Fibroblast of skin of back (primary cell): ENCODE measurements around the gene ANO2.
"Not testable (repeated sequence)": the region's sequence is repeated elsewhere in the genome, so short reads cannot be mapped to it uniquely, and the experiment has no call there.

Experiments used
- DNase-seq: peaks from one replicate; pipeline ENCODE4 v3.0.0-alpha.2; 2013

ANO2 gene

DNA sequence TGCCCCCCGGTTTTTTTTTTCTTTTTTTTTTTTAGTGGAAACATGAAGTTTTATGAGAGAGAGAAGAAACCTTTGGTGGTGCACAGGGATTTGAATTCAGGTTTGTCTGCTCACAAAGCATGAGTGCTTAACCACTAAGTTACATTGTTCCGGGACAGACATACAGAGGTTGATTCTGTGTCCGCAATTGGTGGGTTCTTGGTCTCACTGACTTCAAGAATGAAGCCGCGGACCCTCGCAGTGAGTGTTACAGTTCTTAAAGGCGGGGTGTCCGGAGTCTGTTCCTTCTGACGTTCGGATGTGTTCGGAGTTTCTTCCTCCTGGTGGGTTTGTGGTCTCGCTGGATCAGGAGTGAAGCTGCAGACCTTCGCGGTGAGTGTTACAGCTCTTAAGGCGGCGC, 57.2 kb downstream of the ANO2 start:
- not testable (repeated sequence) for DNase-seq

DNA sequence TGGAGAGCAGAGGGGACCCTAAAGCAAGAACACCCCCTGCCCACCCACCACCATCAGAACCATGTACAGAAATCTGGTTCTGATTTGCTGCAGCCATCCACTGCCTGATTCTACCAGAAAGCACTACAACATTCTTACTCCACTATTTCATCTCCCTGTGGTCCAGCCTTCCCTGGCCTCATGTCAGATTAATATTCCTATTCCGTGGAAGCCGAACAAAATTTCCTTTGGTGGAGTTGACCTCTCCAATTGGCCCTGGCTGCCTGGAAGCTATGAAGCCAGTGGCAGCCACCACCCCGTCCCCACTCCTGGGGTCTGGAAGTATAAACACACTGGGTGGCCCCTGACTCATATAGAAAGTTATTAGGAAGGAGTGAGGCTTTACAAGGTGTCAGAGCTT, 60.2 kb downstream of the ANO2 start:
- no peak for DNase-seq

DNA sequence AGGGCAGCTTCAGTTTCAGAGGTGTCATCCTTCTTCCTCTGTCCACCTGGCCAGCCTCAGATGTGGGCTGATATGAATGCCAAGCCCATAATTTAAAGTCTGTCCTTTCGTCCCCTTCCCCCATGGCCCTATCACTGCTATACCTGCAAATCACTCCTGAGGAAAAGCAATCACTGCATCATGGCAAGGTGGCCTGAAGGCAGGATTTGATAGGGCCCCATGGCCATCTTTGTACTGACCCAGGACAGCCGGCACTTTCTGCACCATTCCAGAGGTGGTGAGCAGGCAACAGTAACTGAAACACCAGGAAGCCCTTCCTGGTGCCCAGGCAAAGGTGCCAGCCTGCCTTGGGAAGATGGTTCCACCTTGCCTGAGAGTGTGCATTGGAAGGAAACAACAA, 60.8 kb downstream of the ANO2 start:
- DNase-seq = no peak

DNA sequence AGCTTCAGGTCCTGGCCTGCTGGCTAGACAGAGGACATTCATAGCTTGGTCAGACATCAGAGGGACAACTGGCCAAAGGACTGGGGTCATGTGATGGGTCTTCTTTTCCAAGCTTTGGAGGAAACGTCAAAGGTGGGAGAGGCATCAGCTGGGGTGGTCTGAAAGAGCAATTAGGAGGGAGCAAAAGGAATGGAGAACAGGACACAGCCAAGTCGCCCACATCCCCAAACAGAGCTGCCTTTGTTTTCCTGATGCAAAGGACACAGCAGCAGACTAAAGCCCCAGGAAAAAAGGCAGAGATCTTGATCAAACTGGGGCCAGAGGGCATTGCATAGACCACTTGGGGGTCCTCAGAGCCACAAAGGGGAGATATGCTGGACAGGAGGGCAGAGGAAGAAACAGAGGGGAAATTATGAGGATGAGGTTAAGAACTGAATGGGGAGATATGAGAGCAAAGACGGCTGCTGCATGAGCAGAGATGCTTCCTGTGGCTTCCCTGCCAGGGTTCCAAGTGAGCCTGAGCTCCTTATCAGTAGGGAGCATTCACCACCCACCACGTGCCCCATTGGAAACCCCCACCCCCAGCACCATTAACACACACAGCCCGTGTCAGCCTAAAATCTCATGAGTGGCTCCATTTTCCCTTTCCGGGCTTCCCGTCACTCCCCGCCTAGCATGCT, 62.4 kb downstream of the ANO2 start:
- no peak for DNase-seq

DNA sequence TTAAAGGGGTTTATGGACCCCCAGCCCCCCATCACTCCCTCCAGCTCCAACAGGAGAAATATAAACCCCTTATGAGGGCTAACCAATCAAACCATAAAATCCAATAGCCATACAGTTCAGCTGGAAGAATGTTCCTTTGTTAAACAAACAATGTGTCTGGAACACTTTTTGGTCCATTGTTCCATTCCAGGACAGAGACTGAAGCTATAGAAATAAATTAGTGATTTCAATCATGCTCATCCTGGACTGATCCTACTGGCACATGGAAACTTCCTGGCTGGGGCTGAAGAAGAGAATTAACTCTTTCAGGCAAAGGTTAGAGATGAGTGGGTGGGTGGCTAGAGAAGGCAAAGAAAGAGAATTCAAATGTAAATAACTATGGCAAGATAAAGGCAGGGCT, 63.4 kb downstream of the ANO2 start:
- no peak for DNase-seq

DNA sequence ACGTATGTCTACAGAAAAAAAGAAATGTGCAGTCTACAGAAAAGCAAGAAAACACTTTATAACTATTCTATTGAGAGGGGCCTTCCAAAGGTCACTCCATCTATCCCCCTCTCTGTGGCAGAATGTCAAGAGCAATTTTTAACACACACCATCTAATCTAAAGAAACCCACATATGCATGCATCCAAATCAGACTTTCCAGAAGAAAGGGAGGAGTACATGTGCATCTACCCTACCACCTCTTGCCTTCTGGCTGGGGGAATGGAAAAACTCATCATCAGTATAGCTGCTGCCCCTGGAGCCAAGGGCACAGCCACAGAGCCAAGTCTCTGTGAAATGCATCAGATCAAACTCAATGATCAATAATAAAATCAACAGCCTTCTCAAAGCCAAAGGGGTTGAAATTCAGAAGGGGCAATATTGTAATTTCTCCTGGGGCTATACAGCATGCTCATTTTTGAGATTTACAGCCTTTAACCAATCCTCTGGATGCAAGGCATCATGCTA, 63.9 kb downstream of the ANO2 start:
- DNase-seq = no peak

DNA sequence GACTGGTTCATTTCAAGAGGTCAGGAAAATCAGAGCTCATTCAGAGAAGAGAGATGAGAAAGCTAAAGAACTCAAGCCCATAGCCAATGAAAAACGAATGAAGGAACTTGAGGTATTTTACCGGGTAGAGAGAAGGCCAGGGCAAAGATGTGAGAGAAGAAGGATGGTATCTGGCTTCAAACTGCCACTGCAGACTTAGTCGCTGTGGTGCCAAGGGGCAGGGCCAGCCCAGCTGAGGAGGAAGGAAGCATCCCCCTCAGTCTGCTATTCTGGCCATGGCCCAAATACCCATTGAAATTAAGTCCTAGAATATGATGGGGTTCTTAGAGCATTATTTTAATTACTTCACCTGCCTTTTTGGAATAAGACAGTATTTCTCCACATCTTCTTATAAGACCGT, 69.2 kb downstream of the ANO2 start:
- DNase-seq = no peak

DNA sequence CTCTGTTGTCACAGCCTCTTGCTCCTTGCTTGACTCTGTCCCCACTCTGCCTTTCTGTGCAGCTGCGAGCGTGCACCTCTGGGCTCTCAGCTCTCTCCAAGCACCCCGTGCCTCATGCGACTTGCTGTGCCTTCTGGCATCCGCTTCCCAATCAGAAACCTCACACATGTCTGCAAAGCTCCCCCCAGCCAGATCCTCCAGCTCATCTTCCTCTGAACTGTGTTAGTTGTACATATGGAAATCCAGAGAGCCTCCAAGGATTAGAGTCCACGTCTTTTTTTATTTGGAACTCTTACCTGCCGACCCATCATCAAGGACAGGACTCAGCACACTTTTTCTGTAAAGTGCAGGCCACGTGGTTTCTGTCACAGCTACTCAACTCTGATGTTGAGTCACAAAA, 70.5 kb downstream of the ANO2 start:
- DNase-seq = no peak

DNA sequence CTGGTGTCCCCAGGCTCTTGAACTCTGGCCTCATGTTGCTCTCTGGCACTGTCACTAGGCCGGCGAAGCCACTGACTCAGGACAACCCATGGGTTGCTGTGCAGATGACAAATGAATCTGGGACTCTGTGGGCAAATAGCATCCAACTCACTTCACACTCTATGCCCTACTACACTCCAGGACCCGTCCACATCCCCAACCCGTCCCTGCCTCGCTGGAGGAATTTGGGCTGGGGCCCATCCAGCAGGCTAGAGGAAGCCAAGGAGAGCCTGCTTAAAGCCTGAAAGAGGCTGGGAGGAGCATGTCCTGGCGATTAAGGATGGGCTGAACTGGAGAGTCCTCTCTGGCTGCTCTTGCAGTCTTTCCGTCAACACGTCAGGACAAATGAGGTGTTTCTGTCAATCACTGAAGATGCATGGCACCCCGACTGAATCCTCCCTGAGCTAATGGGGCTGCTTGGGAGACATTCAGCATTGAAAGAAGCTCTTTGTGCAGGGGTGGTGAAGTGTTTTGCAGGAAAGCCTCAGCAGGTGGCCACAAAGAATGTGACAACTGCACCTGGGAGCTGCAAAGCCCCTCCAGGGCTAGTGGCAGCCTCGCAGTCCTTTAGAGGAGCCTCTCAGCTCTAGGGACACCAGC, 71.7 kb downstream of the ANO2 start:
- DNase-seq = no peak

DNA sequence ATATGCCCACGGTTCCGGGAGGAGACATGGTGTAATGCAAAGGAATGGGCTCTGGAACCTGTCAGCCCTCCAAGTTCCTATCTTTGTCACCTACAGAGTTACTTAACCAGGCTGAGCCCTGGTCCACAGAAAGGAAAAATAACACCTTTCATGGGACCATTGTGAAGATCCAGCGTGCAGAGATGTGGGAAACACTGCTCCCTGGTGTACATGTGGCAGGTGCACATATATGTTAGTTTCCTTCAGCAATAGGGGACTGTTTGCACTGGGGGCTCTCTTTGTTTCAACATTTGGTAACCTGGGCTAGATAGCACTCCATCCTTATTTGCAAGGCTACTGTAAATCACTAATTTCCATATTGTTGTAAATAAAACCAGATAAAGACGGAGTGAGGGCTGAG, 72.3 kb downstream of the ANO2 start:
- peak; percentile 20 for DNase-seq

DNA sequence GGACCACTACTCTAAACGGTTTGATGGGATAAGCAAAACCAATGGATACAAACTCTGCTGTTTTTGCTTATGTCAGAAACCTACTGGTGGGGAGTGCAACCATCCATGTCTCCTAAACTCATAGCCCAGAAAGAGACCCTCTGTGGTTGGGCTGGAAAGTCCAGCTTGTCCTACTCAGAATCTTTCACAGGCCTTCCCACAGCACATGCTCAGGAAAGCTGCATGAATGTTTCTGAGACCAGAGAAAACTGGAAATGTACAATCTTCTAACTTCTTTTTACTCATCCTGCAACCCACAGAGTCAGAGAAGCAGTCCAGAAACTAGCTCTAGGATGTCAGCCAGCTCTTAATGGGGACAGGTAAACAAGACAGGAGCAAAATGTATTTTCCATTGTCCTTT, 73.3 kb downstream of the ANO2 start:
- no peak for DNase-seq

DNA sequence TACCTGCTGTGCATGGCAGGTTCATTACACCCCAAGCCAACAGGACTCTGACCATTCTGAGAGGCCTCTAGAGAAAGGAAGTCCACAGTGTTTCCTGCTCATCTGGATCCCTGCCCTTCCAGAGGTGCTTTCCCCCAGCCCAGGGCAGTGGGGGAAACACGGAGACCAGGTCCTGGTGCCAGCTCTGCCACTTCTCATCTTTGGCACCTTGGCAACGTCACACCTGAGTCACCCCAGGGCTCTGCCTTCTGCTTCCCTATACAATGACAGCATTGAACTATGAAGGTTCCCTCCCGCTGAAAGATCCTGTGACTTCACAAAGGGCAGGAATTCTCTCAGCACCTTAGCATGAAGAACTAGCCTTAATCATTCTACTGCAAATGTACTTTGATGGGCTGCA, 74.9 kb downstream of the ANO2 start:
- no peak for DNase-seq

DNA sequence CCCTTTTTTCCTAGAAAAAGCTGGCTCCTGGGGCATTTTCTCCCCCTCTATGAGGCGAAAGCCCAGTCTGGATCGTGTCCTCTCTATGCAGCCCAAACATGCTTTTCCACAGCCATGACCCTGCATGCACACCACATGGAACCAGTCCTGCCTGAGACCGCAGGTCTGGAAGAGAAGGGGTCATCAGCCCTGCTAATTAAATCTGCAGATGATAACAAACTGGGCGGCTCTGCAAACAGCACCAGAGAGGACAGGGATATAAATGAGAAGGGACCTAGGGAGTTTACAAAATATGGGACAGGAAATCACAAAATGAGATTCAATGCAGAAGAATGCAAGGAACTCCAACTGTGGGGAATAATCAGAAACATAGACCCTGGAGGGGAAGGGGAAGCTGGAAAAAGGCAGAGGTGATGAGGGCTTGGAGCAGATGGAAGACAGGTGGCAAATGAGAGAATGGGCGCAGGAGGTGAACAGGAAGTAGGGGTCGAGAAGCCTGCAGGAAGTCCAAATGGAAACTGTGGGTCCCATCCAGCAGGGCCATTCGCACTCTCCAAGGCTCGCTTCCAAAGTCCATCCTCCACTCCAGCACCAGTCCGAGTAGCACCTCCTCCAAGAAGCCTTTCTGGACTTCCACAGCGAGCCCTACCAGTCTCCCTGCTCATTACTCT, 76.3 kb downstream of the ANO2 start:
- DNase-seq = peak; percentile 11

DNA sequence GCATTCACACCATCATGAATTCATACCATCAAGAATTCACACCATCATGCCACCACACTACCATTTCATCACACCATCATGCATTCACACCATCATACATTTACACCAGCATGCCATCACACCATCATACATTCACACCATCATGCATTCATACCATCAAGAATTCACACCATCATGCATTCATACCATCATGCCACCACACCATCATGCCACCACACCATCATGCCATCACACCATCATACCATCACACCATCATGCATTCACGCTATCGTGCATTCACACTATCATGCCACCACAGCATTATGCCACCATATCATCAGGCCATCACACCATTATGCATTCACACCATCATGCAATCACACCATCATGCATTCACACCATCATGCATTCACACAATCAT, 79.7 kb downstream of the ANO2 start:
- no peak for DNase-seq

DNA sequence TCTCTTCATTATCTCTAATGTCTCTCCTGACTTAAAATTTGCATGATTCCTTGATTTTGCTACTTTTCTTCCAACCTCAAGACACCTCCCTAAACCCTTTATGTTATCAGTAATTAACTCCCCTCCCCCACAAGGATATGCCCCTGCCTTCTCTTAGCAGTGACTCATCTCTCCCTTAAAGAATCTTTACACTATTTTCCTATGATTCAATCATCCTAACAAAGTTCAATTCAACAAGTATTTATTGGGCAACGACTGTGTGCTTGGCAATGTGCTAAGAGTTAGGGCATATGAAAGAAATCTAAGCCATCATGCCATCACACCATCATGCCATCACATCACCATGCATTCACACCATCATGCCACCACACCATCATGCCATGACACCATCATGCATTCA, 80.1 kb downstream of the ANO2 start:
- peak; percentile 42 for DNase-seq

DNA sequence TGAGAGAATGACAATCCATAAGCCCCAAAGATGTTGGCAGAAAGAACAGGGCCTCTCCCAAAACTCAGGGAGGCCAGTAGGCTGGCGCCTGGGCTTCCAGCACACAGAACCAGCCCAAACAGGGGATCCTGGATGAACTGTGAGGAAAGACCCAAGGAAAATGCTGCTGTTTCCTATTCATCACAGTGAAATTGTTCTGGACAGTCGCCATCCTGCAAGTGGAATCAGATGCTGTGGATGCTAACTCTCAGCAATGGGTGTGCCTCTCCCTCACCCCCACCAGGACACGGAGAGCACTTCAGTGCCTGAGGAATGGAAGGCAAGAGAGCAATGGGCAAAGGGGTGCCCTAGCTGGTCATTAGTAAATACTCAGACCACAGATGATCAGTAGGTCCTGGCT, 80.8 kb downstream of the ANO2 start:
- no peak for DNase-seq

DNA sequence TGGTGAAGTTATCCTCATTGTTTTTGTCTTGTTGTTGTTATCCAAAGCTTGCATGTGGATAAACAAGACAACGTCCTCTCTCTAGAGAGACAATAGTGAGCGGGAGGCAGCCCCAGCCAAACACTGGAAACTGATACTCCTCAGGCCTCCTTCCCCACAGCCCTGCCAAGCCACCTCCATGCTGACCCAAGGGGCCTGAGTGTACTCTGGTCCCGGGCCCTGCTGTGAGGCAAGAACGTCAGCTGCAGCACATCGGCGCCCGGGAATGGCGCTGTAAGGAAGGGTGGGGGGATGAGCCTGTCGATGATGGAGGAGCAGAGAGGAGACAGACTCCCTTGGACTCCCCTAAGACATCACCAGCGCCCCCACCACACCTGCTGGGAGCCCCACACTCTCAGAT, 83.6 kb downstream of the ANO2 start:
- no peak for DNase-seq

DNA sequence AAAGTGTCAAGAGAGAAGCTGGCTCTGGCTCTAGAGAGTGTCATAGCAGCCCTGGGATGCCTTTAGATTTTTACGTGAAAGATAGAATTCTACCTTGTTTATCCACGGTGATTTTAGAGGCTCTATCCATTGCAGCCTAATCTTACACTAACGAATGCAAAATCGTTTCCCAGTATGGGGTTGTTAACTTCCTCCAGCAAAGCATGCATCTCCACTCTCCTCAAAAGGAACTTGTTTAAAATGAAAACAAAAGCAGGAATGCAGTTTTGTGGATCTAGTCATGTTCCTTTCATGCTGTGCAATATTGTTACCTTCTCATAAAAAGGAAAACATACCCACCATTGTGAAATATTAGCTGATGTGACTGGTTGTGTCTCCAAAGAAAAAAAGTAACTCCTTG, 88.4 kb downstream of the ANO2 start:
- peak; percentile 26 for DNase-seq

DNA sequence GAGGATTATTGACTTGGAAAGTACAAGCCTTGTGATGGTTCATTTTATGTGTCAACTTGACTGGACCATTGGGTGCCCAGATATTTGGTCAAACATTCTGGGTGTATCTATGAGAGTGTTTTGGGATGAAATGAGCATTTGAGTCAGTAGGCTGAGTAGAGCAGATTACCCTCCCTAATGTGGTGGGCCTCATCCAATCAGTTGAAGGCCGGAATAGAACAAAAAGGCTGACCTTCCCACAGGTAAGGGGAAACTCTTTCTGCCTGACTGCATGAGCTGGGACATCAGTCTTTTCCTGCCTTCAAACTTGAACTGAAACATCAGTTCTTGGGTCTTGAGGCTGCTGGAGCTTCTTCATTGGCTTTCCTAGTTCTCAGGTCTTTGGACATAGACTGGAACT, 98.1 kb downstream of the ANO2 start:
- no peak for DNase-seq

DNA sequence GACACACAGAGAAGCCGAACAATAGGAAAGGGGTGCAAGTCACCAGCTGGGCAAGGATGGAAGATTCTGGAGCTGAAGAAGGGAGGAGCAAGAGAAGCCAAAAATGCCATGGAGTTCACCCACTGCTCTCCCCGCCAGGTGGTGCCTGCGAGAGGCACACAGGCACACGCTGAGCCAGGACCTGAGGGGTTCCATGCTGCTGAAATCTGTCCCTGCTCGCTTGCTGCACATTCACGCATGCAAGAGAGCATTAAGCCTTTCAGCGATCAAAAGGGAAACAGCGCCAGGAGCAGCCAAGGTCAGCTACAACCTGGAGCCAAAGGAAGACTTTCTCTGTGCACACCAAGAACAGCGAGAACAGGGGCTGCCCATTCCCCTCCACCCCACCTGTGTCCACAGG, 104.1 kb downstream of the ANO2 start:
- DNase-seq = no peak

DNA sequence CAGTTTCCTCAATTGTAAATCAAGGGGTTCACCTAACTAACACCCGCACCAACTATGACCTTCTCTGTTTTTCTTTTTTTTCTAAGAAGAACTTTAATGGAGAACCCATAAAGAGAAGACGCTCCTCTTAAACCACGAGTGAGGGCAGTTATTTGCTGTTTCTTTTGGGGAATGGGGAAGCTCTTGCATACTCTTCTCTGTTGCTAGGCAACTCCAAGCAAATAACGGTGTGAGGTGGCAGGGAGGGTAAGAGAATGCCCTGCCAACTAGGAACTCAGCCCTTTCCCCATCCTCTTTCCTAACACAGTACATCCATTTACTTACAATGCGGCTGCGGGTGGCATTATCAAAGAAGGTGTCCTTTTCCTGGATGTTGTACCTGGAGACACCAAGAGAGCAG, 114.9 kb downstream of the ANO2 start:
- DNase-seq = no peak

DNA sequence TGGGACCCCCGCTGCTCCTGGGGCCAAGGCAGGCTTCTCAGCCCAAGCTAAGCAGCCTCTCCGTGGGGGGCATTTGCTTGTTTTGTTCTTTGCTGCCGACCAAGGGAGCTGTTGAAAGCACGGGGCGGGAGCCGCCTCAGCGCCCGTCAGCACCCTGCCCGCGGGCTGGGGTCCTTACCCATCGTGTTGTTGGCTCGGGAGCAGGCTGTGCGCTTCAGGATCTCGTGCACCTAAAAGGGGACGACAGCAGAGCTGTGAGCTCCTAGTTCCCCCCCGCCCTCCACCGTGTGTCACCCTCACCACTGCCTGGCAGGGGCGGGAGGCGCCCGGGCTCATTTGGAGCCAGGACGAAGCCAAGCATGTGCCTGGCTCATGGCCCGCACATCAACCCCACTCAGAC, 117.5 kb downstream of the ANO2 start:
- peak; percentile 29 for DNase-seq

DNA sequence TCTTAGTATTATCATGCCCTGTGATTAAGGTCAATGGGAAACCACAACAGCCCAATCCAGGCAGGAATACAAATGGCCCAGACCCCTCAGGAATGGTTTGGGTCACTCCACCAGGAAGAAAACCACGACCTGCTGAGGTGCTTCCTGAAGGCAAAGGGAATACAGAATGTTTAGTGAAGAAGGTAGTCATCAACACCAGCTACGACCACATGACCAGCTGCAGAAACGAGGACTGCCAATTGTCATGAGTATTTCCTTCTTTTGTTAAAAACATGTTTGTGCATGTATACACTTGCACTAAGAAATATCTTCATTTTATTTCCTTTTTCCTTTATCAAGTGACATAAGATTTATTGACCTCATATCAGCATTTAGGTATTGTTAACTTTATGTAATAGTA, 119.3 kb downstream of the ANO2 start:
- not testable (repeated sequence) for DNase-seq

DNA sequence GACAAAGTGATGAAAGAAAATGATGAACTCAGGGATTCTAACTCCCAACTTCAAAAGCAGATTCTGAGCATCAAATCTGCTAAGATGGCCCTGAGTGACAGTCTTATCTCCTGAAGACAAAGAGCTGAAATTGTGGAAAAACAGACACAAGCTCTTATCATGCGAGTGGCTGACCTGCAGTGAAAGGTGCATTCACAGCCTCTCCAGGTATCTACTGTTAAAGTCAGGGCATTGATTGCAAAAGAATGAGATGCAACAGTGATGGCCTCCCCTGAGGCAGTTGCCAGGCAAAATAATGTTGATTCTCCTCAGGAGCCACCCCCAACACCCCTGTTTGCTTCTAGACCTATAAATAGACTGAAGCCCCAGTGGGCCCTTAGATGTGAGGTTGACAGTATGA, 126.2 kb downstream of the ANO2 start:
- not testable (repeated sequence) for DNase-seq
